ENCODE data around the gene PHLPP1.

DNA sequence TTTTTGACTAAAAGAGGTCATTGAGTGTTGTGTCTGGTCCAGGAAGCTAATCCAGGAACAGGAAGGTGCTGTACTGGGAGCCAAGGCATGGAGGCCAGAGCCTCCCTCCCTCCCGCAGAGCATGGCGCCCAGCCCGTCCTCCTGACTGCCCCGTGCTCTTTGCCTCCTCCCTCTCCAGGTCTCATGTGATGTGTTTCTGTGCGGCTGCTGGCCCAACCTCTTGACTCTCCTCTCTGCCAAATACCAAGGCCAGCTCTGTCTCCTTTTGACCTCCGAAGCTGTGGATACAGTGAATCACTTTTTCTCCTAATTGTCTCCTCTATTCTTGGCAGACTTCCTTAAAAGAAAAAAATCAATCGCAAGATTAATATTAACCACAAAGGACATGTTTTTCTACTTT is 284.1 kb downstream of the PHLPP1 start:
- TF ChIP-seq CTCF (IDR thresholded peaks at IDR 0.05): no peak
- no peak for TF ChIP-seq EP300 (IDR thresholded peaks at IDR 0.05)
- TF ChIP-seq POLR2A (IDR thresholded peaks at IDR 0.05): no peak

Data from ovary (tissue), 3 donors.